GM12892 (cell line): Measurements from ENCODE around the gene GCSH.

Experiments used
- POLR2A ChIP-seq: IDR thresholded peaks from 2 replicates; pipeline ENCODE4 v1.6.1; 2011; ENCODE audit warnings: low read depth, low read length, control low read depth
- POLR2AphosphoS5 ChIP-seq: IDR thresholded peaks from 2 replicates; pipeline ENCODE4 v1.6.1; 2011; ENCODE audit warnings: low read depth, low read length, control low read depth
- TAF1 ChIP-seq: IDR thresholded peaks from 2 replicates; pipeline ENCODE4 v1.6.1; 2011; ENCODE audit warnings: low read depth, mild to moderate bottlenecking, control low read depth, low read length, borderline replicate concordance

DNA sequence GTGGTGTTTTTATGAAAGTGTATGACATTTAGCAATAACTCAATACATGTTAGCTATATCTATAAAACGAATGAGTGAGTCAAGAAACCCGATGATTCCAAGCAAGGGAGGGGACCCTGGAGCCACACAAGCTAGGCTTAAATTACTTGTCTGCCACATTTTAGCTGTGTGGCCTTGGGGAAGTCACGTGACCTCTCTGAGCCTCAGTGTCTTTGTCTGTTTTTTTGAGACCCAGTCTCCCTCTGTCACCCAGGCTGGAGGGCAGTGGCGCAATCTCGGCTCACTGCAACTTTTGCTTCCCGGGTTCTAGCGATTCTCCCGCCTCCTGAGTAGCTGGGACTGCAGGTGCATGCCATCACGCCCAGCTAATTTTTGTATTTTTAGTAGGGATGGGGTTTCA, 20.1 kb upstream of the GCSH start:
- TF ChIP-seq POLR2AphosphoS5 (no peak), POLR2A (no peak), TAF1 (no peak)
